GM19193 (cell line): ENCODE data around the gene MMGT1.

Experiments used
- POLR2A ChIP-seq: IDR thresholded peaks from 4 replicates; pipeline ENCODE4 v1.6.1; 2011; ENCODE audit not compliant: insufficient read depth, insufficient read length; ENCODE audit errors: extremely low read depth

MMGT1 gene

GRCh38 chrX:135973548-135974278, at the start of gene MMGT1:
MMGT1 (minus strand) TSS chrX:135973988; CDS start chrX:135973675, 313 bp downstream.
- peak; percentile 70 for TF ChIP-seq POLR2A

GRCh38 chrX:136021903-136022302, 48.1 kb upstream of the MMGT1 start:
- TF ChIP-seq POLR2A, result no peak

GRCh38 chrX:136021160-136021559, 47.4 kb upstream of the MMGT1 start:
- no peak for TF ChIP-seq POLR2A

- no peak for TF ChIP-seq POLR2A
Observed at GRCh38 chrX:136019226-136019625, 45.4 kb upstream of the MMGT1 start.

GRCh38 chrX:136016881-136017280, 43.1 kb upstream of the MMGT1 start:
- TF ChIP-seq POLR2A, result no peak

GRCh38 chrX:136015016-136015415, 41.2 kb upstream of the MMGT1 start:
- TF ChIP-seq POLR2A, result no peak

- no peak for TF ChIP-seq POLR2A
Observed at GRCh38 chrX:135988245-135988644, 14.5 kb upstream of the MMGT1 start.

- TF ChIP-seq POLR2A, result no peak
Observed at GRCh38 chrX:135985973-135986310, 12.2 kb upstream of the MMGT1 start.

GRCh38 chrX:135985157-135985972, 11.6 kb upstream of the MMGT1 start, which contains the start of gene SLC9A6:
SLC9A6 (plus strand) TSS chrX:135985435; CDS start chrX:135985659, 224 bp downstream.
- peak; percentile 35 for TF ChIP-seq POLR2A

- no peak for TF ChIP-seq POLR2A
Observed at GRCh38 chrX:135984791-135985156, 11.0 kb upstream of the MMGT1 start.

GRCh38 chrX:135984256-135984655, 10.5 kb upstream of the MMGT1 start:
- no peak for TF ChIP-seq POLR2A

GRCh38 chrX:135982860-135983259, 9.1 kb upstream of the MMGT1 start:
- no peak for TF ChIP-seq POLR2A

- TF ChIP-seq POLR2A, result no peak
Observed at GRCh38 chrX:135981668-135982067, 7.9 kb upstream of the MMGT1 start.

- no peak for TF ChIP-seq POLR2A
Observed at GRCh38 chrX:135981010-135981409, 7.2 kb upstream of the MMGT1 start.

- TF ChIP-seq POLR2A, result no peak
Observed at GRCh38 chrX:135977611-135978010, 3.8 kb upstream of the MMGT1 start.

GRCh38 chrX:135975421-135975820, 1.6 kb upstream of the MMGT1 start:
- TF ChIP-seq POLR2A, result no peak
